Uterus (tissue), 4 donors: ENCODE measurements around the gene PLEKHH1. TPM values are rescaled to one million over a fixed set of nuclear protein-coding genes. Genes with fewer than 3 reads are reported as not detected.

Experiments used
- DNase-seq, 2 donors: peaks; one replicate each; pipeline ENCODE4 v3.0.0-alpha.2; 2019 to 2020
- H3K27ac ChIP-seq, 2 donors: fragments of 200-600 bp; sonication (generic); 1 replicate in 1 of 2; 2 replicates in 1 of 2; pipeline ENCODE4 v1.5.1; 2016 to 2018
- H3K27me3 ChIP-seq, 2 donors: fragments of 200-600 bp; sonication (generic); one replicate each; pipeline ENCODE4 v1.5.1; 2018 to 2019; ENCODE audit warnings: control low read depth in 1 of 2
- H3K36me3 ChIP-seq, 2 donors: fragments of 200-600 bp; sonication (generic); one replicate each; pipeline ENCODE4 v1.5.1; 2019; ENCODE audit warnings: control low read depth in 1 of 2
- H3K4me1 ChIP-seq, 2 donors: fragments of 200-600 bp; sonication (generic); one replicate each; pipeline ENCODE4 v1.5.1; 2018 to 2019; ENCODE audit warnings: control low read depth in 1 of 2
- H3K4me3 ChIP-seq, 2 donors: fragments of 200-600 bp; sonication (generic); 1 replicate in 1 of 2; 2 replicates in 1 of 2; pipeline ENCODE4 v1.5.1; 2018 to 2019; ENCODE audit warnings: mild to moderate bottlenecking in 1 of 2
- H3K9me3 ChIP-seq, 2 donors: fragments of 200-600 bp; sonication (generic); one replicate each; pipeline ENCODE4 v1.5.1; 2019; ENCODE audit warnings: control low read depth in 1 of 2
- CTCF ChIP-seq, 4 experiments: fragments of 200-600 bp in 2 of 4; fragments of 450-650 bp in 2 of 4; sonication (generic) in 2 of 4; IDR thresholded peaks; one replicate each; pipeline ENCODE4 v1.5.1; 2016 to 2019; ENCODE audit warnings: antibody characterized with exemption in 4 of 4, mild to moderate bottlenecking in 2 of 4, moderate library complexity in 1 of 4
- POLR2A ChIP-seq, 2 donors: fragments of 450-650 bp; IDR thresholded peaks; one replicate each; pipeline ENCODE4 v1.6.1; 2016; ENCODE audit warnings: antibody characterized with exemption in 2 of 2, mild to moderate bottlenecking in 1 of 2, moderate library complexity in 1 of 2
- intact Hi-C: fragments of 100-400 bp; cut with DNase I; formaldehyde crosslinking; loops from one replicate; pipeline ENCODE4 v1.15.1; 2023; ENCODE audit warnings: low total_unique reads
- total RNA-seq, 4 donors: library from RNA; depleted of rRNA in 3 of 4; stranded (reverse); fragments of >200 nt in 3 of 4; gene quantifications; one replicate each; pipeline versions ENCODE4 v1.1.0 to v1.2.4, GENCODE V29; 2014 to 2023
- donor health status: DM: yes; HTN: yes; CAD: no.

The PLEKHH1 gene
- total RNA-seq: 1 to 10 TPM in 3 of 4 donors, under 1 TPM in 1; 0.29 to 8.0 (median 4.9) TPM

DNA sequence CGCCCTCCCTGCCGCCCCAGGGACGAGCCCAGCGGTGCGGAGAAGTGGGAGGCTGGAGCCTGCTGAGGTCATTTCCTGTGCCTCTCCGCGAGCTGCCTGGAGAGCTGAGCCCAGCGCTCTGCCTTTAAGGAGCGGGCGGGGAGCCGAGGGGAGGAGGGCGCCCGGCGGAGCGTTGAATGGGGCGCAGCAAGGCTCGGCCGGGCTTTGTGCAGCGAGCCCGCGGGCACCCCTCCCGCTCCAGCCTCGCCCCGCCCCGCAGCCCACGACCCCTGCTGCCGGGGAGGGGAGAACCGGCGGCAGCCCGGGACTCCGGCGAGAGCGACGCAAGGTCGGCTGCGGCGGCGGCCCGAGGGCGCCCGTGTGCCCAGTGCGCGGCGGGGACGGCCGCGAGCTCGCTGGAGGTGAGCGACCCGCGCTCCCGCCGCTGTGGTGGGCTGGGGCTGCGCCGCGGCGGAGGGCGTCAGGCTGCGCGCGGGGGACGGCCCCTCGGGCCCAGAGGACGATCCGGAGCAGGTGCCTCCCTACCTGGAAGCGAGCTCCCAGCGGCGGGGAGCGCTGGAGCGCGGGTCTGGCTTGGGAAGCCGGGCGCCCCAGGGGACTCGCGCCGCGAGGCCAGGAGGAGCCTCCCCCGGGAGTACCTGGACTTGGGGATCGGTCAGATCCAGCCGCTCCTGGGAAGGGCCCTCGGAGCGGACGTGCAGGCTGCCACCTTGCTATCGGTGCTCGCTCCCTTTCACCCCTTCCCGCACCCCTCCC is at the start of gene PLEKHH1:
PLEKHH1 (plus strand) TSS at position 293 of the 756 bp plus-strand sequence. CDS start 8,578 bp downstream, outside the sequence.
- peak; percentile 54 to 59 for DNase-seq
- H3K9me3 ChIP-seq: no peaks in the 10 kb centered on the region
- TF ChIP-seq CTCF (IDR thresholded peaks at IDR 0.05) (no peak), POLR2A (IDR thresholded peaks at IDR 0.05) (peak in 1 of 2 donors; percentile 44)
- peak within 1 kb of the TSS; percentile 34 to 54 for H3K4me3 ChIP-seq
- intact Hi-C loops: no loop called here
- H3K27ac ChIP-seq: peak within 1 kb of the TSS in 1 of 2 donors; percentile 25
- H3K4me1 ChIP-seq: no peaks in the 10 kb centered on the region
- H3K27me3 ChIP-seq: no peaks in the 10 kb centered on the region
- no peaks in the 10 kb centered on the region for H3K36me3 ChIP-seq

DNA sequence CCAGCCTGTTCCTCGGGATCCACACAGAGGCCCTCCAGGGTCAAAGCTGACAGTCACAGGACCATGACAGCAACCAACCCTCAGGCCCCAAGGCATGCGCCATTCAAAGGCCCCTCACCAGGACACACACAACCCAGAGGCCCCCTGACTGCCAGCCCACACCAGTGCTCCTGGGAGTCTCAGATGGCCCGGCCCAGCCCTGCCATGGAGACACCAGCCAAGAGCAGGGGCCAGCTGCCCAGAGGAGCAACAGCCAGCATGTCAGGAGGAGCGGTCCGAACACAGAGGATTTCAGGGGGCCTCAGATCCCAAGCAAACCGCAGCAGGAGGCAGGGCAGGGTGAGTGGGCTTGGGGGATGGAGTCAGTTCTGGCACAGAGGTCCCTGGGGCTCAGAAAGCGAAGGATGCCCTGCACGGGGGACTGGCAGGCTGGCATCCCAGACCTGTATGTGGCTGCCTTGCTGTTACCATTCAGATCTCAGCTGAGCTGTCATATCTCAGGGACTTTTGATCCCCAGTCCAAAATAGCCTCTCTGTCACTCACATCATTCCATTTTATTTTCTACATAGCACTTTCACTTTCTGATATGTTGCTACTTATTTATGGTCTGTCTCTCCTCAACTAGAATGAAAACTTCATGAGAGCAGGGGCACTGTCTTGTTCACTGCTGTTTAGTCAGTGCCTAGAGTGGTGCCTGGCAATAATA is 49.4 kb upstream of the PLEKHH1 start:
- no peaks in the 10 kb centered on the region for H3K36me3 ChIP-seq
- no peaks in the 10 kb centered on the region for H3K4me1 ChIP-seq
- H3K27me3 ChIP-seq: no peaks in the 10 kb centered on the region
- intact Hi-C loops: no loop called here
- H3K4me3 ChIP-seq: no peak overlapping the region
- no peaks in the 10 kb centered on the region for H3K9me3 ChIP-seq
- DNase-seq: no peak
- H3K27ac ChIP-seq: no peak overlapping the region
- TF ChIP-seq CTCF (IDR thresholded peaks at IDR 0.05): no peak
- TF ChIP-seq POLR2A (IDR thresholded peaks at IDR 0.05): no peak

DNA sequence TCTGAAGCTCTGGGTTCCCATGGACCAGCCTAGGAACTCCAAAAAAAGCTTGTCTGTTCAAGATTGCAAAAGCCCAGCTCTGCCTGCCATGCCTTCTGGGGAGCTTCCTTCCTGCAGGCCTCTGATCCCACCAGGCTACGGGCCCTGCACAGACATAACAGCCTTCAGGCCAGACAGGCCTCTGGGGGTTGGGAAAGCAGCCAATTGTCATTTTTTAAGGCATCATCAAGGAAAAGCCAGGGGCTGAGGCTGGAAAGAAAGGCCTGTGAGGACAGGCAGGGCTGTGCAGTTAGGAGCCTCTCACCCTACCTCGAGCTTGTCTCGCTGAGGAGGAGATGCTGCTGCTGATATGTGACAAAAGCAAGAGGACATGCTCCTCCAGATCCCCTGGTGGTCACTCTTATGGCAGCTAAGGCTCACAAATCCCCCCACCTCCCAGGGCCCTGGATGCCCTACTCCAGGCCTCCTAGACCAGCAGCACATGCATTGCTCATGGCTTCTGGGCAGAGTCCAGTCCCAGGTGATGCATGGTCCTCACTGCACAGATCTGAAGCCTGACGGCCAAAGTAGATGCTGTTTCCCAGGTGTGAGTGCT is 47.5 kb upstream of the PLEKHH1 start:
- DNase-seq: no peak
- H3K36me3 ChIP-seq: no peaks in the 10 kb centered on the region
- no peaks in the 10 kb centered on the region for H3K27me3 ChIP-seq
- H3K4me3 ChIP-seq: no peak overlapping the region
- TF ChIP-seq POLR2A (IDR thresholded peaks at IDR 0.05) (no peak), CTCF (IDR thresholded peaks at IDR 0.05) (no peak)
- H3K9me3 ChIP-seq: no peaks in the 10 kb centered on the region
- no peaks in the 10 kb centered on the region for H3K4me1 ChIP-seq
- intact Hi-C loops: no loop called here
- H3K27ac ChIP-seq: no peak overlapping the region

DNA sequence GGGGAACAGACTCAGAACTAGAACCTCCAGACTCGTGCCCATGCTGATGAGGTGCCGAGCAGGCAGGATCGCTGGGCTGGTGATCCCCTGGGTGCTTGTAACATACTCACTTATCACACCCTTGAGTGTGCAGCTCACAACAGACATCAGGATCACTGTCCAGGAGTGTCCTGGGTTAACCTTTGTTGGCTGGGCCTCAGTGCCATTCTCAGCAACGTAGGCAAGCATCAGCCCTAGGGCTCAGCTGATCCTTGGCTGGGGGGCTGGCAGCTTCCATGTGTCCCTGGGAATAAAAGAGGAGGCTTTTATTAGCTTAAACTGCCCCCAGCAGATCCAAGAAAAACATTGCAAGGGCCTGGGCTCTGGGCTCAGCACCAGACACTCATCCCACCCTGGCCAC is 46.2 kb upstream of the PLEKHH1 start:
- intact Hi-C loops: no loop called here

More for the DNA sequence above, 46.2 kb upstream of the PLEKHH1 start:
- no peak for DNase-seq
- no peaks in the 10 kb centered on the region for H3K36me3 ChIP-seq
- H3K27ac ChIP-seq: no peak overlapping the region
- H3K4me3 ChIP-seq: no peak overlapping the region
- no peaks in the 10 kb centered on the region for H3K27me3 ChIP-seq
- no peaks in the 10 kb centered on the region for H3K9me3 ChIP-seq
- no peaks in the 10 kb centered on the region for H3K4me1 ChIP-seq
- no peak for TF ChIP-seq POLR2A (IDR thresholded peaks at IDR 0.05)
- TF ChIP-seq CTCF (IDR thresholded peaks at IDR 0.05): no peak
